Measurements from ENCODE around the gene UST. TPM values are rescaled to one million over a fixed set of nuclear protein-coding genes. Genes with fewer than 3 reads are reported as not detected.

UST gene
- total RNA-seq, 2 experiments from 2014 or later: 1.4 to 4.1 TPM

DNA sequence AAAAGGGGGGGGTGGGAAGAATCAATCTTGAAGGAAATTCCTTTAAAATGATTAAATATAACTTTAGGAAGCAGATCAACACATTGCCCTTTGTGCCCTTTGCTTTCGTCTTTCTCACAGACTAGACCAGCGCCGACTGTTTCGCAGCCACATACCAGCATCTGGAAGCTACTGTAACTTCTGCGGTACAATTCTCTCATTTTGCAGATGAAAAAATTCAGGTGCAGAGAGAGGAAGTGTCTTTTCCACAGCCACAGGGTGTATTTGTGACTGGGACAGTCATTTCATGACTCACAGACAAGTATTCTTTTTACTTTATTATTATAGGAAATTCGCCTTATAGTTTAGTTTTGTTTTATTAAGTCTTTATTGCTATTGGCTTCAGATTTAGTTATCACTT lies 84.2 kb downstream of the UST start:
- ChIA-PET CTCF (ENCODE audit: unreplicated experiment) (no interaction called here), POLR2A (interaction anchor here (0.7 to 0.8 kb wide), 2 partner anchors 30 to 166 kb away, joined by 3 read pairs; no protein-coding TSS in a partner anchor)
- Histone ChIP-seq H3K4me3 (ENCODE audit: low read depth, low read length, poor library complexity, severe bottlenecking) (no peak overlapping the region), H2AFZ (ENCODE audit: low read length) (no peak overlapping the region), H3K4me1 (ENCODE audit: insufficient read depth, low read length, poor library complexity, severe bottlenecking) (no peaks in the 10 kb centered on the region), H3K4me2 (ENCODE audit: low read length) (no peak overlapping the region), H3K27ac (ENCODE audit: low read depth, low read length, poor library complexity, severe bottlenecking) (no peak overlapping the region), H3K9me3 (ENCODE audit: low read length) (no peaks in the 10 kb centered on the region), H3K36me3 (ENCODE audit: insufficient read depth, low read length) (no peaks in the 10 kb centered on the region), H4K20me1 (ENCODE audit: insufficient read depth, low read length) (no peaks in the 10 kb centered on the region), H3K9me2 (ENCODE audit: insufficient read depth, low read length) (no peaks in the 10 kb centered on the region; the same call in 1 of the 2 replicates), H3K79me2 (ENCODE audit: insufficient read depth, low read depth, low read length) (no peaks in the 10 kb centered on the region)
- no TSS peak for BruUV-seq (replicated peaks)
- intact Hi-C loops (cut with micrococcal nuclease; ENCODE audit: unreplicated experiment): no loop called here
- no peak for DNase-seq (ENCODE audit: low spot score)
- TF ChIP-seq, protein P1, sequence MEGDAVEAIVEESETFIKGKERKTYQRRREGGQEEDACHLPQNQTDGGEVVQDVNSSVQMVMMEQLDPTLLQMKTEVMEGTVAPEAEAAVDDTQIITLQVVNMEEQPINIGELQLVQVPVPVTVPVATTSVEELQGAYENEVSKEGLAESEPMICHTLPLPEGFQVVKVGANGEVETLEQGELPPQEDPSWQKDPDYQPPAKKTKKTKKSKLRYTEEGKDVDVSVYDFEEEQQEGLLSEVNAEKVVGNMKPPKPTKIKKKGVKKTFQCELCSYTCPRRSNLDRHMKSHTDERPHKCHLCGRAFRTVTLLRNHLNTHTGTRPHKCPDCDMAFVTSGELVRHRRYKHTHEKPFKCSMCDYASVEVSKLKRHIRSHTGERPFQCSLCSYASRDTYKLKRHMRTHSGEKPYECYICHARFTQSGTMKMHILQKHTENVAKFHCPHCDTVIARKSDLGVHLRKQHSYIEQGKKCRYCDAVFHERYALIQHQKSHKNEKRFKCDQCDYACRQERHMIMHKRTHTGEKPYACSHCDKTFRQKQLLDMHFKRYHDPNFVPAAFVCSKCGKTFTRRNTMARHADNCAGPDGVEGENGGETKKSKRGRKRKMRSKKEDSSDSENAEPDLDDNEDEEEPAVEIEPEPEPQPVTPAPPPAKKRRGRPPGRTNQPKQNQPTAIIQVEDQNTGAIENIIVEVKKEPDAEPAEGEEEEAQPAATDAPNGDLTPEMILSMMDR (conservative IDR thresholded peaks at IDR 0.05; ENCODE audit: low read length): no peak
- no peak for TF ChIP-seq EZH2phosphoT487 (IDR thresholded peaks at IDR 0.05; ENCODE audit: borderline replicate concordance, low read depth, low read length)

GRCh38 chr6:148831531-148831930 lies 84.7 kb downstream of the UST start:
- no TSS peak for BruUV-seq (replicated peaks)
- intact Hi-C loops (cut with micrococcal nuclease; ENCODE audit: unreplicated experiment): no loop called here
- Histone ChIP-seq H2AFZ (ENCODE audit: low read length) (no peak overlapping the region), H3K9me2 (ENCODE audit: insufficient read depth, low read length) (no peaks in the 10 kb centered on the region; the same call in 1 of the 2 replicates), H3K4me3 (ENCODE audit: low read depth, low read length, poor library complexity, severe bottlenecking) (no peak overlapping the region), H4K20me1 (ENCODE audit: insufficient read depth, low read length) (no peaks in the 10 kb centered on the region), H3K4me2 (ENCODE audit: low read length) (no peak overlapping the region), H3K27ac (ENCODE audit: low read depth, low read length, poor library complexity, severe bottlenecking) (no peak overlapping the region), H3K4me1 (ENCODE audit: insufficient read depth, low read length, poor library complexity, severe bottlenecking) (no peaks in the 10 kb centered on the region), H3K9me3 (ENCODE audit: low read length) (no peaks in the 10 kb centered on the region), H3K36me3 (ENCODE audit: insufficient read depth, low read length) (no peaks in the 10 kb centered on the region), H3K79me2 (ENCODE audit: insufficient read depth, low read depth, low read length) (no peaks in the 10 kb centered on the region)
- DNase-seq (ENCODE audit: low spot score): no peak
- no peak for TF ChIP-seq EZH2phosphoT487 (IDR thresholded peaks at IDR 0.05; ENCODE audit: borderline replicate concordance, low read depth, low read length)
- TF ChIP-seq, protein P1 (conservative IDR thresholded peaks at IDR 0.05; ENCODE audit: low read length): no peak
- POLR2A ChIA-PET: interaction anchor here (0.8 to 1.0 kb wide), 2 partner anchors 15 to 166 kb away, joined by 3 read pairs; no protein-coding TSS in a partner anchor
- CTCF ChIA-PET (ENCODE audit: unreplicated experiment): no interaction called here

DNA sequence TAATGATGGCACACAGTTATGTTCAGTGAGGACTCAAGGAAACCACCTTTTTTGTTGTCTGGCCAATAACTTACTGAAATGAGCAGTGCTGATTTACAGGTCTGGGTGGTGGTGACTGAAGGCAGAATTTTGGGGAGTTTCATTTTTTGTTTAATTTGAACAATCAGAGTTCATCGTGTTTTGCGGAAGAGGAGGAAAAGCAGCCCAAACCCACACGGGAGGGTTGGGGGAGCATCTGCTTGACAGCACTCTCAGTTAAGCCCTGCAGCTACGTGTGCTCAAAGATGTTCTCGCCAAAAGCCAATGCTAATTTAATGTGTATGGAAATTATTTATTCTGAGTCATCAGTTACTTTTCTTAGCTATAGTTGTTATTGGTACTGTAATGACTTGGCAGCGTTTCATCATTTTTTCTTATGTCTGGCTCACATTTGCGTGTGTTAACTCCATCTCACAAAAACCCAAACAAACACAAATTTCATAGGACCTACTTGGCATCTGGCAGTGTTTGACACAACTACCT lies 89.2 kb downstream of the UST start:
- Histone ChIP-seq H3K4me3 (ENCODE audit: low read depth, low read length, poor library complexity, severe bottlenecking) (no peak overlapping the region), H4K20me1 (ENCODE audit: insufficient read depth, low read length) (no peaks in the 10 kb centered on the region), H3K27ac (ENCODE audit: low read depth, low read length, poor library complexity, severe bottlenecking) (no peak overlapping the region), H3K9me3 (ENCODE audit: low read length) (no peaks in the 10 kb centered on the region), H3K79me2 (ENCODE audit: insufficient read depth, low read depth, low read length) (no peaks in the 10 kb centered on the region), H3K36me3 (ENCODE audit: insufficient read depth, low read length) (no peaks in the 10 kb centered on the region), H3K4me2 (ENCODE audit: low read length) (no peak overlapping the region), H3K9me2 (ENCODE audit: insufficient read depth, low read length) (no peaks in the 10 kb centered on the region; the same call in 1 of the 2 replicates), H3K4me1 (ENCODE audit: insufficient read depth, low read length, poor library complexity, severe bottlenecking) (no peaks in the 10 kb centered on the region), H2AFZ (ENCODE audit: low read length) (no peak overlapping the region)
- TF ChIP-seq EZH2phosphoT487 (IDR thresholded peaks at IDR 0.05; ENCODE audit: borderline replicate concordance, low read depth, low read length): no peak
- TF ChIP-seq, protein P1 (conservative IDR thresholded peaks at IDR 0.05; ENCODE audit: low read length): no peak
- BruUV-seq (replicated peaks): no TSS peak
- ChIA-PET CTCF (ENCODE audit: unreplicated experiment) (no interaction called here), POLR2A (interaction anchor here (1.0 kb wide), 1 partner anchor 12 kb away, joined by 3 read pairs; no protein-coding TSS in a partner anchor)
- intact Hi-C loops (cut with micrococcal nuclease; ENCODE audit: unreplicated experiment): no loop called here
- DNase-seq (ENCODE audit: low spot score): no peak

Data from OCI-LY7 (cell line).